H1 (cell line): ENCODE results near the gene OOSP3.

Experiments used
- BCL11A ChIP-seq, 2 experiments: IDR thresholded peaks; one replicate each; pipeline ENCODE4 v1.6.1; 2011; ENCODE audit warnings: low read depth in 2 of 2, low read length in 2 of 2, mild to moderate bottlenecking in 2 of 2
- CTCF ChIP-seq, 3 experiments: IDR thresholded peaks; 1 replicate in 2 of 3; 2 replicates in 1 of 3; pipeline versions ENCODE4 v1.5.1 to v1.6.1; 2011; ENCODE audit warnings: low read length in 3 of 3, mild to moderate bottlenecking in 3 of 3, inconsistent platforms in 2 of 3, low read depth in 1 of 3, moderate library complexity in 1 of 3; ENCODE audit not compliant: insufficient read depth in 1 of 3; ENCODE audit errors: control extremely low read depth in 1 of 3
- EP300 ChIP-seq, 2 experiments: IDR thresholded peaks; 1 replicate in 1 of 2; 2 replicates in 1 of 2; pipeline ENCODE4 v1.6.1; 2011 to 2012; ENCODE audit warnings: low read depth in 2 of 2, low read length in 2 of 2, mild to moderate bottlenecking in 2 of 2, borderline replicate concordance in 1 of 2, inconsistent platforms in 1 of 2, moderate library complexity in 1 of 2
- EZH2 ChIP-seq: fragments of 200-600 bp; sonication (generic); IDR thresholded peaks from 2 replicates; pipeline ENCODE4 v1.7.1; 2012; ENCODE audit warnings: low read depth, mild to moderate bottlenecking, moderate library complexity, low read length, inconsistent platforms; ENCODE audit not compliant: severe bottlenecking
- JUND ChIP-seq: IDR thresholded peaks from 2 replicates; pipeline ENCODE4 v1.6.1; 2011; ENCODE audit warnings: mild to moderate bottlenecking, improper control_type of control experiment, low read length
- POLR2A ChIP-seq, 2 experiments: IDR thresholded peaks; 1 replicate in 1 of 2; 2 replicates in 1 of 2; pipeline ENCODE4 v1.6.1; 2011; ENCODE audit warnings: low read depth in 2 of 2, low read length in 2 of 2, mild to moderate bottlenecking in 2 of 2; ENCODE audit errors: control extremely low read depth in 1 of 2
- POLR2AphosphoS5 ChIP-seq: IDR thresholded peaks from 2 replicates; pipeline ENCODE4 v1.6.1; 2011; ENCODE audit warnings: low read depth, low read length
- RFX5 ChIP-seq: IDR thresholded peaks from 2 replicates; pipeline ENCODE4 v1.6.1; 2011; ENCODE audit warnings: low read depth, low read length, improper control_type of control experiment, borderline replicate concordance
- RXRA ChIP-seq: IDR thresholded peaks from 2 replicates; pipeline ENCODE4 v1.6.1; 2011; ENCODE audit warnings: low read depth, mild to moderate bottlenecking, low read length, moderate library complexity; ENCODE audit not compliant: insufficient read depth
- SIN3A ChIP-seq, 2 experiments: IDR thresholded peaks in 1 of 2; conservative IDR thresholded peaks in 1 of 2; 2 replicates each; pipeline ENCODE4 v1.6.1; 2011 to 2012; ENCODE audit warnings: low read length in 2 of 2, improper control_type of control experiment in 1 of 2, low read depth in 1 of 2, mild to moderate bottlenecking in 1 of 2
- TAF1 ChIP-seq: IDR thresholded peaks from 2 replicates; pipeline ENCODE4 v1.6.1; 2011; ENCODE audit warnings: mild to moderate bottlenecking, low read depth, low read length
- TCF12 ChIP-seq: IDR thresholded peaks from 2 replicates; pipeline ENCODE4 v1.6.1; 2011; ENCODE audit warnings: low read depth, mild to moderate bottlenecking, low read length
- TF ChIP-seq, protein P1 (sequence below): IDR thresholded peaks from 2 replicates; pipeline ENCODE4 v1.6.1; 2011; ENCODE audit warnings: low read length, improper control_type of control experiment

- TF ChIP-seq CTCF (IDR thresholded peaks at IDR 0.05; ENCODE audit: control extremely low read depth in 1 of 3, insufficient read depth in 1 of 3, low read depth in 1 of 3, low read length in 3 of 3) (no peak), POLR2A (IDR thresholded peaks at IDR 0.05; ENCODE audit: control extremely low read depth in 1 of 2, low read depth in 2 of 2, low read length in 2 of 2) (no peak), TAF1 (no peak), BCL11A (IDR thresholded peaks at IDR 0.05; ENCODE audit: low read depth in 2 of 2, low read length in 2 of 2) (no peak), POLR2AphosphoS5 (no peak), EZH2 (no peak), RXRA (no peak), SIN3A (conservative IDR thresholded peaks at IDR 0.05 in 1 of 2, IDR thresholded peaks at IDR 0.05 in 1 of 2; ENCODE audit: low read depth in 1 of 2, low read length in 2 of 2) (no peak), JUND (no peak), RFX5 (no peak), EP300 (IDR thresholded peaks at IDR 0.05; ENCODE audit: borderline replicate concordance in 1 of 2, low read depth in 2 of 2, low read length in 2 of 2) (no peak), TCF12 (no peak)
- TF ChIP-seq, protein P1, sequence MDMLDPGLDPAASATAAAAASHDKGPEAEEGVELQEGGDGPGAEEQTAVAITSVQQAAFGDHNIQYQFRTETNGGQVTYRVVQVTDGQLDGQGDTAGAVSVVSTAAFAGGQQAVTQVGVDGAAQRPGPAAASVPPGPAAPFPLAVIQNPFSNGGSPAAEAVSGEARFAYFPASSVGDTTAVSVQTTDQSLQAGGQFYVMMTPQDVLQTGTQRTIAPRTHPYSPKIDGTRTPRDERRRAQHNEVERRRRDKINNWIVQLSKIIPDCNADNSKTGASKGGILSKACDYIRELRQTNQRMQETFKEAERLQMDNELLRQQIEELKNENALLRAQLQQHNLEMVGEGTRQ, result no peak
Measured at GRCh38 chr11:59883597-59883996, 5.0 kb downstream of the OOSP3 start.
